ENCODE measurements around the gene AMOTL2.
A peak's percentile ranks its signal among the peaks of the same experiment; 100 is the strongest.

The AMOTL2 gene

DNA sequence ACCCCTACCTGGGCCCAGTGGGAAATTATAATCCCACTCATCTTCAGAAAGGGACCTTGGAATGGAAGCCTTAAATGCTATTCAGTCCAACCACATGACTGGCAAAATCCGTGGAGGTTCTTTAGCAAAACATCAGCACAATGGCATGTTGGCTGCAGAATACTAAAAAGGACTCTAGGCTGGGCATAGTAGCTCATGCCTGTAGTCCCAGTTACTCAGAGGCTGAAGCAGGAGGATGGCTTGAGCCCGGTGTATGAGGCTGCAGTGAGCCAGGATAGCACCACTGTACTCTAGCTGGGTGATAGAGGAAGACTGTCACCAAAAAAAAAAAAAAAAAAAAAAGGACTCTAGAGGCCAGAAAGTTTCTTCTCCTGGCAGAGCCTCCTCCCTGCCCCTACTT is 63.0 kb downstream of the AMOTL2 start:
- H3K36me3 ChIP-seq (ENCODE audit: control insufficient read depth, insufficient read depth, low read length), result no peaks in the 10 kb centered on the region
- H2AFZ ChIP-seq, result no peak overlapping the region
- H3K4me3 ChIP-seq (ENCODE audit: low read depth, low read length), result no peak overlapping the region
- no peaks in the 10 kb centered on the region for H3K27me3 ChIP-seq (ENCODE audit: control insufficient read depth, insufficient read depth, low read length)
- H3K4me1 ChIP-seq, result peaks cover 31% of the 10 kb centered on the region
- TF ChIP-seq CTCF (IDR thresholded peaks at IDR 0.05), result no peak
- no peak overlapping the region for H3K9ac ChIP-seq
- H3K4me2 ChIP-seq (ENCODE audit: low read length), result no peak overlapping the region
- H3K27ac ChIP-seq, result no peak overlapping the region
- no peaks in the 10 kb centered on the region for H3K79me2 ChIP-seq
- H3K9me3 ChIP-seq (ENCODE audit: control insufficient read depth, low read length), result no peaks in the 10 kb centered on the region

DNA sequence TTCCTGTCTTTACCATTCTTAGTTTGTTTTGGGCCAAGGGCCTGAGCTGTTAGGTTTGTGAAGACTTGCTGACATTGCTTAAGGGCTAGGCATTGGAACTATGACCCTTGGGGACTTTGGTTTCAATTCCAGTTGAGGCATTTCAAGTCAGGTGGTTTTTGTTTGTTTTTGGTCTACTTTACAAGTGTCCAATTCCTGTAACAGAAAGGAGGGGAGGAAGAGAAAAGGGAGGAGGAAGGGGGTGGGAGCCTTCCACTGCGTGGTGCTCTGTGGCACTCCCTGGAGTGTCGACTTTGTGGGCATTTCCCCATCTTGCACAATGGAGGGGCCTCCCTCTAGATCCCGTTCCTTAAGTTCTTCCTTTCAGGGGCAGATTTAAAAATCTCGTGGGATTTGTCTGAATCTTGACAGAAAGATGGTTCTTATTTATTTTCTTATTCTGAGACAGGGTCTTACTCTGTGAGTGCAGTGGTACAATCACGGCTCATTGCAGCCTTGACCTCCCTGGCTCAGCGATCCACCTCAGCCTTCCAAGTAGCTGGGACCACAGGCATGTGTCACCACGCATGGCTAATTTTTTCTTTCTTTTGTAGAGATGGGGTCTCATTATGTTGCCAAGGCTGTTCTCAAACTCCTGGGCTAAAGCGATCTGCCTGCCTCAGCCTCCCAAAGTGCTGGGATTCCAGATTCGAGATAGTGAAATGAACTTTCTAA is 64.1 kb downstream of the AMOTL2 start:
- Histone ChIP-seq H3K36me3 (ENCODE audit: control insufficient read depth, insufficient read depth, low read length) (no peaks in the 10 kb centered on the region), H3K79me2 (no peaks in the 10 kb centered on the region), H3K9ac (no peak overlapping the region), H3K4me2 (ENCODE audit: low read length) (no peak overlapping the region), H3K4me3 (ENCODE audit: low read depth, low read length) (no peak overlapping the region), H3K9me3 (ENCODE audit: control insufficient read depth, low read length) (no peaks in the 10 kb centered on the region), H3K27me3 (ENCODE audit: control insufficient read depth, insufficient read depth, low read length) (no peaks in the 10 kb centered on the region), H3K27ac (no peak overlapping the region), H2AFZ (peak overlapping the region; percentile 5), H3K4me1 (peaks cover 31% of the 10 kb centered on the region)
- no peak for TF ChIP-seq CTCF (IDR thresholded peaks at IDR 0.05)

DNA sequence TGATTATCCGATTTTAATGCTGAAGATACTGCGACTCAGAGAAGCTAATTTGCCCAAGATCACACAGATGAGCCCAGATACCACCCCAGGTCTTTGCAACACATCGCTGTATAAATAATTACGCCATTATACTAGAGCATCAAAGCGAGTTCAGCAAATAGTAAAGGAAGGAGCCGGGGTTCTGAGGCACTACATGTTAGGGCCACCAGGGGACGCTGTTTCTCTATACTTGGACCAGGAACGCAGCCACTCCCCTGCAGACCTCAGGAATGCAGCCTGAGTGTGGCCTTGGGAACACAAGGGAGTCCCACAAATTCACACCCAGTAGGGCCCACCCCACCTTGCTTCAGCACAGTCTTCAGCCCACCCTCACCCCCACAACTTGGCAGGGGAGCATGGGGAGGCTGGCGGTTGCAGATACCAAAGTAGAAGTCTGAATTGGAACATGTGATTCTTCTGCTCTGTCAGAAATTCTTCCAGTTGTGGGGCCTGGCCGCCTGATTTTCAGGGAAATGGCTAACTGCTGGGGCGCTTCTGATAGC is 65.8 kb downstream of the AMOTL2 start:
- Histone ChIP-seq H2AFZ (peak overlapping the region; percentile 71), H3K79me2 (no peaks in the 10 kb centered on the region), H3K4me1 (peaks cover 22% of the 10 kb centered on the region), H3K36me3 (ENCODE audit: control insufficient read depth, insufficient read depth, low read length) (no peaks in the 10 kb centered on the region), H3K4me3 (ENCODE audit: low read depth, low read length) (peak overlapping the region; percentile 6), H3K27me3 (ENCODE audit: control insufficient read depth, insufficient read depth, low read length) (no peaks in the 10 kb centered on the region), H3K27ac (peak overlapping the region; percentile 49), H3K9ac (peak overlapping the region; percentile 41), H3K9me3 (ENCODE audit: control insufficient read depth, low read length) (no peaks in the 10 kb centered on the region), H3K4me2 (ENCODE audit: low read length) (no peak overlapping the region)
- peak; percentile 100 for TF ChIP-seq CTCF (IDR thresholded peaks at IDR 0.05)

DNA sequence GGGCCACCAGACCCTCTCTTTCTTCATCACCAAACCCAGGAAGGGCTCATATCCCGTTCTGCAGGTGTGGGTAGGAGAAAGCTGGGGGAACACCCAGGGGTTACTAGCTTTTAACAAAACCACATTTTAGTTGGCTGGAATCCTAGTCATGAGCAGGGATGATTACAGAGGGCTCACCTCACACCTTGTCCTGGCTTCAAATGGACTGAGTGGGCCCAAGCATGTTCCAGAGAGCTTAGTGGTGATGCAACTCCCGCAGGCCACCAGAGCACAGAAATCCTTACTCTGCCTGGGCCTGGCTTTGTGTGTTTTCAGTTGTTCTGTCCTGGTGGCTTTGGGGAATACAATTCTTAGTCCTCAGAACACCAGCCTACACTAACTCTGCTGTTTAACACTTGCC is 66.8 kb downstream of the AMOTL2 start:
- H3K27ac ChIP-seq, result no peak overlapping the region
- H3K9ac ChIP-seq, result no peak overlapping the region
- no peak overlapping the region for H2AFZ ChIP-seq
- no peak for TF ChIP-seq CTCF (IDR thresholded peaks at IDR 0.05)
- no peak overlapping the region for H3K4me2 ChIP-seq (ENCODE audit: low read length)
- no peaks in the 10 kb centered on the region for H3K9me3 ChIP-seq (ENCODE audit: control insufficient read depth, low read length)
- no peaks in the 10 kb centered on the region for H3K27me3 ChIP-seq (ENCODE audit: control insufficient read depth, insufficient read depth, low read length)
- H3K4me3 ChIP-seq (ENCODE audit: low read depth, low read length), result no peak overlapping the region
- H3K79me2 ChIP-seq, result no peaks in the 10 kb centered on the region
- peaks cover 20% of the 10 kb centered on the region for H3K4me1 ChIP-seq
- no peaks in the 10 kb centered on the region for H3K36me3 ChIP-seq (ENCODE audit: control insufficient read depth, insufficient read depth, low read length)

DNA sequence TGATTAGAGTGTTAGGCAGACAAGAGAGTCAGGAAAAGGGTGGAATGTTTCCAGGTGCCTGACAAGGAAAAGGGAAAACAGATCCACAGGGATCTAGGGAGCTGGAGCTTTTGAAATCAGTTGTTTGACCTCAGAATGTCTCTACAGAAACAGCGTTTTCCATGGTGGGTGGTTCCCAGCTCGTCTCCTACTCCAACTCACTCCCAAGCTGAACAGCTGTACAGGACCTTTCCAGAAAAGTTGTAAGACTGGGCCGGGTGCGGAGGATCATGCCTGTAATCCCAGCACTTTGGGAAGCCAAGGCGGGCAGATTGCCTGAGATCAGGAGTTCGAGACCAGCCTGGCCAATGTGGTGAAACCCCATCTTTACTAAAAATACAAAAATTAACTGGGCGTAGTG is 67.9 kb downstream of the AMOTL2 start:
- Histone ChIP-seq H3K4me3 (ENCODE audit: low read depth, low read length) (no peak overlapping the region), H2AFZ (no peak overlapping the region), H3K79me2 (no peaks in the 10 kb centered on the region), H3K9me3 (ENCODE audit: control insufficient read depth, low read length) (no peaks in the 10 kb centered on the region), H3K36me3 (ENCODE audit: control insufficient read depth, insufficient read depth, low read length) (no peaks in the 10 kb centered on the region), H3K27me3 (ENCODE audit: control insufficient read depth, insufficient read depth, low read length) (no peaks in the 10 kb centered on the region), H3K4me2 (ENCODE audit: low read length) (no peak overlapping the region), H3K4me1 (peaks cover 14% of the 10 kb centered on the region), H3K9ac (no peak overlapping the region), H3K27ac (no peak overlapping the region)
- TF ChIP-seq CTCF (IDR thresholded peaks at IDR 0.05), result no peak
